Body of pancreas (tissue), 4 donors: ENCODE results near the gene PTDSS2.

Experiments
- CTCF ChIP-seq, 7 experiments: fragments of 450-650 bp in 4 of 7; fragments of 200-600 bp in 3 of 7; sonication (generic) in 3 of 7; IDR thresholded peaks; one replicate each; pipeline ENCODE4 v1.5.1; 2016 to 2019; ENCODE audit warnings: antibody characterized with exemption in 7 of 7
- POLR2A ChIP-seq, 3 donors: fragments of 450-650 bp; IDR thresholded peaks; one replicate each; pipeline ENCODE4 v1.6.1; 2016; ENCODE audit warnings: antibody characterized with exemption in 3 of 3, mild to moderate bottlenecking in 2 of 3

- TF ChIP-seq POLR2A (IDR thresholded peaks at IDR 0.05) (no peak), CTCF (IDR thresholded peaks at IDR 0.05) (no peak)
Observed at GRCh38 chr11:428295-428694, 21.8 kb upstream of the PTDSS2 start.
